CD4-positive, alpha-beta memory T cell (primary cell): ENCODE data around the gene ESYT2. TPM values are rescaled to one million over a fixed set of nuclear protein-coding genes. Genes with fewer than 3 reads are reported as not detected.

Experiments used
- CTCF ChIA-PET: fragments of 350-600 bp; sonication (Branson Sonifier 250); formaldehyde crosslinking; loops from one replicate; lab custom pipeline; 2021; ENCODE audit warnings: inconsistent platforms; ENCODE audit not compliant: partially characterized antibody; lab: Charles Lee
- POLR2A ChIA-PET: fragments of 350-600 bp; sonication (Branson Sonifier 250); formaldehyde crosslinking; loops from one replicate; lab custom pipeline; 2021; ENCODE audit not compliant: partially characterized antibody; lab: Charles Lee
- DNase-seq, 5 donors: peaks; one replicate each; pipeline versions ENCODE4 v3.0.0 to v3.0.0-alpha.2; 2020 to 2022; ENCODE audit warnings: mixed read lengths in 1 of 5
- H3K27ac ChIP-seq: one replicate; pipeline ENCODE4 v1.7.0; 2013; ENCODE audit warnings: low read depth, low read length
- H3K27me3 ChIP-seq: 2 replicates; pipeline ENCODE4 v1.7.0; 2013; ENCODE audit warnings: mild to moderate bottlenecking, low read length, moderate library complexity; ENCODE audit not compliant: insufficient read depth
- H3K36me3 ChIP-seq: 2 replicates; pipeline ENCODE4 v1.7.0; 2013; ENCODE audit warnings: mild to moderate bottlenecking, low read length, moderate library complexity; ENCODE audit not compliant: insufficient read depth
- H3K4me1 ChIP-seq: 2 replicates; pipeline ENCODE4 v1.7.0; 2013; ENCODE audit warnings: mild to moderate bottlenecking, low read length, moderate library complexity; ENCODE audit not compliant: insufficient read depth
- H3K4me3 ChIP-seq, 2 donors: one replicate each; pipeline ENCODE4 v1.7.0; 2013; ENCODE audit warnings: low read length in 2 of 2, mild to moderate bottlenecking in 1 of 2
- H3K9me3 ChIP-seq, 2 donors: one replicate each; pipeline ENCODE4 v1.7.0; 2013; ENCODE audit warnings: low read length in 2 of 2, control low read depth in 1 of 2; ENCODE audit not compliant: control insufficient read depth in 1 of 2
- H3K27ac Mint-ChIP-seq, 7 donors: one replicate each; pipeline ENCODE4 v1.8.0; 2020 to 2021; ENCODE audit warnings: mixed read lengths in 7 of 7, mild to moderate bottlenecking in 6 of 7, inconsistent platforms in 3 of 7, moderate library complexity in 3 of 7
- H3K27me3 Mint-ChIP-seq, 2 donors: one replicate each; pipeline ENCODE4 v1.8.0; 2020 to 2021; ENCODE audit warnings: mixed read lengths in 2 of 2
- H3K36me3 Mint-ChIP-seq, 2 donors: one replicate each; pipeline ENCODE4 v1.8.0; 2020 to 2021; ENCODE audit warnings: mixed read lengths in 2 of 2, inconsistent platforms in 1 of 2, mild to moderate bottlenecking in 1 of 2
- H3K4me1 Mint-ChIP-seq, 4 donors: one replicate each; pipeline ENCODE4 v1.8.0; 2020 to 2021; ENCODE audit warnings: mixed read lengths in 4 of 4, mild to moderate bottlenecking in 1 of 4
- H3K4me3 Mint-ChIP-seq, 8 donors: one replicate each; pipeline ENCODE4 v1.8.0; 2020 to 2021; ENCODE audit warnings: mixed read lengths in 8 of 8, mild to moderate bottlenecking in 7 of 8, moderate library complexity in 6 of 8, inconsistent platforms in 3 of 8
- H3K9me3 Mint-ChIP-seq, 8 donors: one replicate each; pipeline ENCODE4 v1.8.0; 2020 to 2021; ENCODE audit warnings: mixed read lengths in 8 of 8, mild to moderate bottlenecking in 5 of 8, inconsistent platforms in 3 of 8, moderate library complexity in 1 of 8
- intact Hi-C: fragments of 100-400 bp; cut with micrococcal nuclease; formaldehyde crosslinking; loops from one replicate; pipeline ENCODE4 v1.15.1; 2023
- polyA plus RNA-seq, 2 donors: library from polyadenylated mRNA; unstranded; fragments of 300-500 nt; fragmentation: Illumina TruSeq; gene quantifications; one replicate each; pipeline ENCODE4 v1.2.3, GENCODE V29; 2021
- total RNA-seq, 2 experiments: library from RNA; stranded (reverse); gene quantifications; one replicate each; pipeline ENCODE4 v1.2.3, GENCODE V29; 2021

ESYT2 gene
- total and polyA plus RNA-seq, 4 experiments from 2014 or later = 52.3 to 116 (median 106) TPM

GRCh38 chr7:158766570-158767281 lies 62.6 kb downstream of the ESYT2 start:
- Histone ChIP-seq H3K4me3 (no peak overlapping the region), H3K27me3 (no peaks in the 10 kb centered on the region), H3K27ac (no peak overlapping the region), H3K4me1 (no peaks in the 10 kb centered on the region), H3K36me3 (peaks cover 42% of the 10 kb centered on the region), H3K9me3 (no peaks in the 10 kb centered on the region)
- CTCF ChIA-PET = interaction anchor here (1.1 to 1.4 kb wide), 3 partner anchors 13 to 210 kb away, joined by 3 to 5 read pairs (median 4); no protein-coding TSS in a partner anchor
- intact Hi-C loops = loop anchor here (10.0 kb wide), 1 partner anchor 62 kb away; the partner anchor contains the start of gene NCAPG2
- peaks cover 0 to 11% (median 5%) of the 10 kb centered on the region in 4 donors for H3K4me1 Mint-ChIP-seq
- peaks cover 36 to 64% of the 10 kb centered on the region in 2 donors for H3K36me3 Mint-ChIP-seq
- no peaks in the 10 kb centered on the region for H3K27me3 Mint-ChIP-seq
- POLR2A ChIA-PET = interaction anchor here (1.1 to 1.2 kb wide), 3 partner anchors 17 to 62 kb away, joined by 3 to 5 read pairs (median 4); partner anchors contain the start of genes ESYT2 and NCAPG2
- DNase-seq = no peak
- peak overlapping the region in 5 of 7 donors; percentile 0 to 73 (median 50) for H3K27ac Mint-ChIP-seq
- H3K9me3 Mint-ChIP-seq = no peaks in the 10 kb centered on the region
- H3K4me3 Mint-ChIP-seq = no peak overlapping the region

- Mint-ChIP-seq H3K4me3 (no peak overlapping the region), H3K36me3 (peaks cover 49 to 77% of the 10 kb centered on the region in 2 donors)
Observed at GRCh38 chr7:158765020-158765419, 64.3 kb downstream of the ESYT2 start.

DNA sequence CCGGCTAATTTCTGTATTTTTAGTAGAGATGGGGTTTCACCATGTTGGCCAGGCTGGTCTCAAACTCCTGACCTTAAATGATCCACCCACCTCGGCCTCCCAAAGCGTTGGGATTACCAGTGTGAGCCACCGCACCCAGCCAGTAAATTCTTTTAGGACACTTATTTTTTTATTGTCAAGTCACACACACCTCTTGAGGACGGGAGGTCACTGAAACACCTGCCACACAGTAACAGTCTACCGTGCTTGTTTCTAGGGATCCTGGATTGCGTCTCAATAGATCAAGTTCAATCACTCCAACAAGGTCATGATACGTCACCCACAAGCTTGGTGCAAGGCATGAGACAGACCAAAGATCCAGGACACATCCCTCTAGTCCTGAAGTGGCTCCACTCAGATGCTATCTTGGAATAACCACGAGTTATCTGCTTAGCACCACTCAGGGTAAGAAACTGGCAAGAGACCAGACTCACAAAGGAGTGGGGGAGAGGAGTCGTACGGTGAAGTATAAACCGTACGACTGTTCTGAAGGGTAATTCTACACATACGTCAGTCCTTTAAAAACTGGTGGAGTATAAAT lies 65.8 kb downstream of the ESYT2 start:
- CTCF ChIA-PET = interaction anchor here (1.0 to 4.1 kb wide), 2 partner anchors 67 to 213 kb away, joined by 3 to 18 read pairs; partner anchors contain the start of gene ESYT2
- DNase-seq = no peak
- Mint-ChIP-seq H3K27me3 (no peaks in the 10 kb centered on the region), H3K36me3 (peaks cover 50 to 81% of the 10 kb centered on the region in 2 donors), H3K4me3 (no peak overlapping the region), H3K9me3 (no peaks in the 10 kb centered on the region), H3K4me1 (peaks cover 0 to 11% (median 5%) of the 10 kb centered on the region in 4 donors), H3K27ac (peak overlapping the region in 3 of 7 donors; percentile 38 to 65 (median 49))
- POLR2A ChIA-PET = interaction anchor here (1.4 kb wide), 1 partner anchor 66 kb away, joined by 5 read pairs; the partner anchor contains the start of gene ESYT2
- Histone ChIP-seq H3K27ac (no peak overlapping the region), H3K27me3 (no peaks in the 10 kb centered on the region), H3K4me3 (no peak overlapping the region), H3K36me3 (peaks cover 66% of the 10 kb centered on the region), H3K4me1 (no peaks in the 10 kb centered on the region), H3K9me3 (no peaks in the 10 kb centered on the region)
- intact Hi-C loops = loop anchor here (10.0 kb wide), 1 partner anchor 59 kb away; the partner anchor contains the start of gene NCAPG2

More at GRCh38 chr7:158765020-158765419, 64.3 kb downstream of the ESYT2 start:
- intact Hi-C loops = loop anchor here (10.0 kb wide), 1 partner anchor 60 kb away; the partner anchor contains the start of gene NCAPG2
- no peaks in the 10 kb centered on the region for H3K27me3 Mint-ChIP-seq
- ChIA-PET POLR2A (no interaction called here), CTCF (interaction anchor here (0.6 to 4.1 kb wide), 3 partner anchors 12 to 212 kb away, joined by 3 to 18 read pairs (median 3); no protein-coding TSS in a partner anchor)
- Histone ChIP-seq H3K4me3 (no peak overlapping the region), H3K36me3 (peaks cover 52% of the 10 kb centered on the region), H3K4me1 (no peaks in the 10 kb centered on the region), H3K27ac (no peak overlapping the region), H3K27me3 (no peaks in the 10 kb centered on the region), H3K9me3 (no peaks in the 10 kb centered on the region)
- DNase-seq = no peak
- H3K4me1 Mint-ChIP-seq = peaks cover 0 to 11% (median 6%) of the 10 kb centered on the region in 4 donors
- no peaks in the 10 kb centered on the region for H3K9me3 Mint-ChIP-seq
- H3K27ac Mint-ChIP-seq = peak overlapping the region in 3 of 7 donors; percentile 50 to 60 (median 53)

DNA sequence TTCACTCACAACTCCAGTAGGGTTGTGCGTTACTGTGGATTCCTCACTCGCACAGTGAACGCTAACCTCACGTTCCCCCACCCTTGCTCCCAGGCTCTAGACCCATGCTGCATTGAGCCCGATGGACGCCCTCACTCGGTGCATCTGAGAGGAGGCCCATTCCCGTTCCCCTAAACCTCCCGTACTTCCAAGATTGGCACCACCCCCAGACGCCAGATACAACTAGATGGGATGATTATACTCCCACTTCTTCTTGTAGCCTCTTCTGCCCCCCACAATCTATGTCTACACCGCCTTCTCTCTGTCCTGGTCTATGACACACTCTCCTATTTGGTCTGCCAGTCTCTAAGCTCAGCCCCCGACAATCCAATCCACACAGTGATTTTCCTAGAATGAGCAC lies 67.4 kb downstream of the ESYT2 start:
- peaks cover 60% of the 10 kb centered on the region for H3K36me3 ChIP-seq
- no peak overlapping the region for H3K4me3 ChIP-seq
- H3K9me3 ChIP-seq = no peaks in the 10 kb centered on the region
- H3K27me3 Mint-ChIP-seq = no peaks in the 10 kb centered on the region
- H3K36me3 Mint-ChIP-seq = peaks cover 63 to 85% of the 10 kb centered on the region in 2 donors
- ChIA-PET POLR2A (interaction anchor here (1.4 kb wide), 1 partner anchor 68 kb away, joined by 5 read pairs; the partner anchor contains the start of gene ESYT2), CTCF (interaction anchor here (1.1 to 4.1 kb wide), 5 partner anchors 9 to 215 kb away, joined by 3 to 18 read pairs (median 4); no protein-coding TSS in a partner anchor)
- H3K4me1 ChIP-seq = no peaks in the 10 kb centered on the region
- no peak overlapping the region for H3K27ac ChIP-seq
- DNase-seq = no peak
- H3K27me3 ChIP-seq = no peaks in the 10 kb centered on the region
- H3K27ac Mint-ChIP-seq = peak overlapping the region in 5 of 7 donors; percentile 10 to 85 (median 36)
- H3K4me1 Mint-ChIP-seq = peaks cover 0 to 8% (median 4%) of the 10 kb centered on the region in 4 donors
- intact Hi-C loops = loop anchor here (2.0 to 10.0 kb wide), 3 partner anchors 57 to 215 kb away; partner anchors contain the start of genes ESYT2 and NCAPG2
- peak overlapping the region in 1 of 8 donors; percentile 5 for H3K4me3 Mint-ChIP-seq
- H3K9me3 Mint-ChIP-seq = no peaks in the 10 kb centered on the region

- H3K27ac ChIP-seq = no peak overlapping the region
- H3K9me3 Mint-ChIP-seq = no peaks in the 10 kb centered on the region
- no peaks in the 10 kb centered on the region for H3K27me3 Mint-ChIP-seq
- CTCF ChIA-PET = interaction anchor here (1.5 to 4.1 kb wide), 4 partner anchors 10 to 216 kb away, joined by 4 to 18 read pairs (median 12); no protein-coding TSS in a partner anchor
- no peak overlapping the region for H3K4me3 ChIP-seq
- peaks cover 55% of the 10 kb centered on the region for H3K36me3 ChIP-seq
- POLR2A ChIA-PET = no interaction called here
- H3K4me1 ChIP-seq = no peaks in the 10 kb centered on the region
- H3K27ac Mint-ChIP-seq = peak overlapping the region in 5 of 7 donors; percentile 5 to 82 (median 56)
- intact Hi-C loops = loop anchor here (2.0 to 10.0 kb wide), 3 partner anchors 56 to 216 kb away; partner anchors contain the start of genes ESYT2 and NCAPG2
- no peaks in the 10 kb centered on the region for H3K27me3 ChIP-seq
- peak in 2 of 5 donors; percentile 19 to 24 for DNase-seq
- H3K36me3 Mint-ChIP-seq = peaks cover 64 to 83% of the 10 kb centered on the region in 2 donors
- H3K4me3 Mint-ChIP-seq = no peak overlapping the region
- no peaks in the 10 kb centered on the region for H3K9me3 ChIP-seq
- H3K4me1 Mint-ChIP-seq = peaks cover 0 to 8% (median 1%) of the 10 kb centered on the region in 4 donors
Observed at GRCh38 chr7:158760936-158761335, 68.4 kb downstream of the ESYT2 start.

DNA sequence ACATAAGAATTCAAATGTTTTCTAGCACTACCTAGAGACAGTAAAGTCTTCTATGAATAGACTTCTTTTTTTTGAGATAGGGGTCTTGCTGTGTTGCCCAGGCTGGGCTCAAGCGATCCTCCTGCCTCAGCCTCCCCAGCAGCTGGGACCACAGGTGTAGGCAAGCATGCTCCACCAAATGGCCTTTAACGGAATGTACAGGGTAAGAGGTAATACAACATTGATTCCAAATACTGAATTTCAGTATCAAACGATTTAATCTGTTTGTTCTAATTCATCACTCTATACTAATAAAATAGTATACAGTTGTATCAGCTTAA lies 68.9 kb downstream of the ESYT2 start:
- ChIA-PET CTCF (interaction anchor here (1.0 to 2.5 kb wide), 5 partner anchors 27 to 216 kb away, joined by 3 to 18 read pairs (median 4); no protein-coding TSS in a partner anchor), POLR2A (no interaction called here)
- H3K36me3 ChIP-seq = peaks cover 58% of the 10 kb centered on the region
- H3K4me1 Mint-ChIP-seq = peaks cover 0 to 8% (median 1%) of the 10 kb centered on the region in 4 donors
- no peaks in the 10 kb centered on the region for H3K9me3 ChIP-seq
- intact Hi-C loops = loop anchor here (2.0 to 10.0 kb wide), 3 partner anchors 56 to 216 kb away; partner anchors contain the start of genes ESYT2 and NCAPG2
- H3K27ac Mint-ChIP-seq = peak overlapping the region in 3 of 7 donors; percentile 50 to 77 (median 56)
- no peaks in the 10 kb centered on the region for H3K9me3 Mint-ChIP-seq
- H3K36me3 Mint-ChIP-seq = peaks cover 66 to 87% of the 10 kb centered on the region in 2 donors
- H3K27me3 Mint-ChIP-seq = no peaks in the 10 kb centered on the region
- H3K4me3 ChIP-seq = no peak overlapping the region
- H3K4me3 Mint-ChIP-seq = peak overlapping the region in 1 of 8 donors; percentile 12
- H3K27me3 ChIP-seq = no peaks in the 10 kb centered on the region
- no peaks in the 10 kb centered on the region for H3K4me1 ChIP-seq
- no peak for DNase-seq
- H3K27ac ChIP-seq = no peak overlapping the region
